Neural progenitor cell (in vitro differentiated cells): Measurements from ENCODE around the gene ATXN7L1. TPM values are rescaled to one million over a fixed set of nuclear protein-coding genes. Genes with fewer than 3 reads are reported as not detected.

Experiments used
- DNase-seq: peaks from one replicate; pipeline ENCODE4 v3.0.0-alpha.2; 2016; ENCODE audit warnings: low spot score
- H2AFZ ChIP-seq: fragments of 200-600 bp; sonication (generic); replicated peaks from 2 replicates; pipeline ENCODE4 v1.6.1; 2016; ENCODE audit warnings: antibody characterized with exemption
- H3F3A ChIP-seq: fragments of 200-600 bp; sonication (generic); 2 replicates; pipeline ENCODE4 v1.6.1; 2016; ENCODE audit warnings: antibody characterized with exemption, low read depth
- H3K27ac ChIP-seq: fragments of 200-600 bp; sonication (generic); 2 replicates; pipeline ENCODE4 v1.5.1; 2016; ENCODE audit warnings: mild to moderate bottlenecking
- H3K27me3 ChIP-seq: fragments of 200-600 bp; sonication (generic); 2 replicates; pipeline ENCODE4 v1.6.1; 2016; ENCODE audit warnings: mild to moderate bottlenecking, moderate library complexity
- H3K36me3 ChIP-seq: fragments of 200-600 bp; sonication (generic); 2 replicates; pipeline ENCODE4 v1.5.1; 2016
- H3K4me1 ChIP-seq: fragments of 200-600 bp; sonication (generic); 2 replicates; pipeline ENCODE4 v1.6.1; 2016; ENCODE audit warnings: mixed run types
- H3K4me2 ChIP-seq: fragments of 200-600 bp; sonication (generic); 2 replicates; pipeline ENCODE4 v1.6.1; 2016
- H3K4me3 ChIP-seq: fragments of 200-600 bp; sonication (generic); 2 replicates; pipeline ENCODE4 v1.5.1; 2016
- H3K79me2 ChIP-seq: fragments of 200-600 bp; sonication (generic); 2 replicates; pipeline ENCODE4 v1.6.1; 2016; ENCODE audit warnings: low read depth
- H3K9ac ChIP-seq: fragments of 200-600 bp; sonication (generic); 2 replicates; pipeline ENCODE4 v1.6.1; 2016
- H3K9me3 ChIP-seq: fragments of 200-600 bp; sonication (generic); 2 replicates; pipeline ENCODE4 v1.5.1; 2016; ENCODE audit warnings: low read depth
- H4K20me1 ChIP-seq: fragments of 200-600 bp; sonication (generic); 2 replicates; pipeline ENCODE4 v1.6.1; 2016; ENCODE audit warnings: low read depth
- H3K27ac Mint-ChIP-seq: 3 replicates; pipeline ENCODE4 v1.8.0; 2021; ENCODE audit warnings: mixed read lengths
- H3K27me3 Mint-ChIP-seq: 2 replicates; pipeline ENCODE4 v1.8.0; 2022; ENCODE audit warnings: low read depth, mild to moderate bottlenecking, inconsistent platforms, moderate library complexity, mixed read lengths; ENCODE audit not compliant: insufficient read depth
- H3K36me3 Mint-ChIP-seq: 3 replicates; pipeline ENCODE4 v1.8.0; 2021; ENCODE audit warnings: mixed read lengths
- H3K4me1 Mint-ChIP-seq: 3 replicates; pipeline ENCODE4 v1.8.0; 2021; ENCODE audit warnings: mixed read lengths
- H3K4me3 Mint-ChIP-seq: 3 replicates; pipeline ENCODE4 v1.8.0; 2021; ENCODE audit warnings: mild to moderate bottlenecking, moderate library complexity, mixed read lengths
- H3K9me3 Mint-ChIP-seq: 3 replicates; pipeline ENCODE4 v1.8.0; 2020; ENCODE audit warnings: mixed read lengths
- EZH2 ChIP-seq: fragments of 200-600 bp; sonication (generic); IDR thresholded peaks from 2 replicates; pipeline ENCODE4 v1.6.1; 2017; ENCODE audit warnings: antibody characterized with exemption, mild to moderate bottlenecking, moderate library complexity
- EZH2phosphoT487 ChIP-seq: fragments of 200-600 bp; sonication (generic); IDR thresholded peaks from 2 replicates; pipeline ENCODE4 v1.6.1; 2017; ENCODE audit warnings: antibody characterized with exemption
- total RNA-seq: library from RNA; depleted of rRNA; stranded (reverse); fragments of >200 nt; gene quantifications from 2 replicates; pipeline ENCODE4 v1.2.3, GENCODE V29; 2015; ENCODE audit warnings: low replicate concordance
- TF ChIP-seq, protein P1 (sequence below): fragments of 200-600 bp; sonication (generic); IDR thresholded peaks from 2 replicates; pipeline ENCODE4 v1.5.1; 2017; ENCODE audit warnings: antibody characterized with exemption, mild to moderate bottlenecking

ATXN7L1 gene
- total RNA-seq, 1 donor from 2014 or later = 5.9 TPM

DNA sequence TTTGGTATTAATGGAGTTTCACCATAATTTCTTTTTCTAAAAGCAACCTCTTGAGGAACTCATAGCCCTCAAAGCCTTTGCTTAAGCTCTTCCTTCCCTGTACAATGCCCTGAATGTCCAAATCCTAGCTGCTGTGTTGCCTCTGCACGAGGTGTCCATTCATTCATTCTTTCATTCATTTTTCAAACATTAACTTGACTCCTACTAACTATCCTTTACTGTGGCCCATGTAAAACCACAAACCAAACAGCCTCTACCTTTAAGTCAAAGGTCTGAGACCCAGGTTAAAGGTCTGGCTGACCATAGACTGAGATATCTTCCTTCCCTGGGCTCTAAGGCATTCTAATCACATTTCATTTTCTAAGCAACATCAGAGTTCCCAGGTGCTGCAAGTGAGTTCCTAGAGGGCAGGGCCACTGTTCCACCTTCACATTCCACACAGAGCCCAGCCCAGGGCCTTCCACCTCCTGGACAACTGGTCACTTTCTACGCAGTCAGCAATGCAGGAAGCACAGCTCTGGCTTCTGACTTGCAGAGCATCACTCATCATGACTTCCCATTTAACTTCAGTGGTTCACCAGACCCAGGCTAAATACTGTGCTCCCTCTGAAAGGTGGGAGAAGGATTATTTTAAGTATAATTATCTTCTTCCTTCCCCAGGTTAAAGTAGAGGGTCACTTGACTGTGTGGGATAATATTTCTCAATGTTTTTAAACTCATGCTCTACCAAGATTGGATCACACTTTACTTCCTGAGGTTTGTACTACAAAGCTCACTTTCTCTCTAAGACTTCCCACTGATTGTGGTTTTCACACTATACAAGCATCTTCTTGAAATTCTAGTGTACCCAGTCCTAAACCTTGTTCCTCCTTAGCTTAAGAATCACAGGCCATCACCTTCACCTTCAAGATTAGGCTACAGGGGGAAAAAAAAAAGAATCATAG lies 19.1 kb downstream of the ATXN7L1 start:
- Histone ChIP-seq H3K27me3 (no peaks in the 10 kb centered on the region), H3K79me2 (peaks cover 9% of the 10 kb centered on the region), H3F3A (peaks cover 2% of the 10 kb centered on the region), H2AFZ (no peak overlapping the region), H3K4me2 (no peak overlapping the region), H3K9me3 (no peaks in the 10 kb centered on the region), H4K20me1 (peaks cover 29% of the 10 kb centered on the region), H3K9ac (no peak overlapping the region), H3K27ac (no peak overlapping the region), H3K4me1 (peaks cover 12% of the 10 kb centered on the region), H3K36me3 (no peaks in the 10 kb centered on the region), H3K4me3 (no peak overlapping the region)
- Mint-ChIP-seq H3K36me3 (no peaks in the 10 kb centered on the region), H3K27ac (no peak overlapping the region), H3K4me3 (no peak overlapping the region), H3K9me3 (no peaks in the 10 kb centered on the region), H3K27me3 (peaks cover 2% of the 10 kb centered on the region), H3K4me1 (peaks cover 20% of the 10 kb centered on the region)
- TF ChIP-seq EZH2phosphoT487 = no peak
- no peak for TF ChIP-seq EZH2
- TF ChIP-seq, protein P1, sequence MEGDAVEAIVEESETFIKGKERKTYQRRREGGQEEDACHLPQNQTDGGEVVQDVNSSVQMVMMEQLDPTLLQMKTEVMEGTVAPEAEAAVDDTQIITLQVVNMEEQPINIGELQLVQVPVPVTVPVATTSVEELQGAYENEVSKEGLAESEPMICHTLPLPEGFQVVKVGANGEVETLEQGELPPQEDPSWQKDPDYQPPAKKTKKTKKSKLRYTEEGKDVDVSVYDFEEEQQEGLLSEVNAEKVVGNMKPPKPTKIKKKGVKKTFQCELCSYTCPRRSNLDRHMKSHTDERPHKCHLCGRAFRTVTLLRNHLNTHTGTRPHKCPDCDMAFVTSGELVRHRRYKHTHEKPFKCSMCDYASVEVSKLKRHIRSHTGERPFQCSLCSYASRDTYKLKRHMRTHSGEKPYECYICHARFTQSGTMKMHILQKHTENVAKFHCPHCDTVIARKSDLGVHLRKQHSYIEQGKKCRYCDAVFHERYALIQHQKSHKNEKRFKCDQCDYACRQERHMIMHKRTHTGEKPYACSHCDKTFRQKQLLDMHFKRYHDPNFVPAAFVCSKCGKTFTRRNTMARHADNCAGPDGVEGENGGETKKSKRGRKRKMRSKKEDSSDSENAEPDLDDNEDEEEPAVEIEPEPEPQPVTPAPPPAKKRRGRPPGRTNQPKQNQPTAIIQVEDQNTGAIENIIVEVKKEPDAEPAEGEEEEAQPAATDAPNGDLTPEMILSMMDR = no peak
- DNase-seq = no peak

DNA sequence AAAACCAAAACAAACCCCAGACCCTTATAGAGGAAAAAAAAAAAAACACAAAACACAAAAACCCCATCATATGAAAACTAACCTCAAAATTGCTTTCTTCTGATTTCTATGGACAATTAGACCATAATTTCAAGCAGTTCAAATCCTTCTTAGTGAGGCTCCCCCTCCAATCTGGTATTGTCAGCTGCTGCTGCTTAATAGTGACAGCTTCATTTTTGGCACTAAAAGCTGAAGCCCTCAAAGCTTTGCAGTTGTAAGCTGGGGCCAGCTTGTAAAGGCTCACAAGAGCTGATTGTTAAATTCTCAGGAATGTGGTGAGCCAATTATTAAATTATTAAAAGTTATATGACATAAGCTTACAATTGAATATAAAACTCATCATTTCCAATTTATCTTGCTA lies 21.9 kb downstream of the ATXN7L1 start:
- Histone ChIP-seq H3K27ac (no peak overlapping the region), H3K79me2 (peaks cover 4% of the 10 kb centered on the region), H3K4me2 (no peak overlapping the region), H2AFZ (no peak overlapping the region), H3K27me3 (no peaks in the 10 kb centered on the region), H3K9ac (no peak overlapping the region), H3F3A (peaks cover 5% of the 10 kb centered on the region), H3K36me3 (no peaks in the 10 kb centered on the region), H3K9me3 (no peaks in the 10 kb centered on the region), H3K4me1 (peaks cover 9% of the 10 kb centered on the region), H3K4me3 (no peak overlapping the region), H4K20me1 (peaks cover 24% of the 10 kb centered on the region)
- no peak overlapping the region for H3K4me3 Mint-ChIP-seq
- no peak for DNase-seq
- H3K36me3 Mint-ChIP-seq = no peaks in the 10 kb centered on the region
- no peak overlapping the region for H3K27ac Mint-ChIP-seq
- peaks cover 20% of the 10 kb centered on the region for H3K4me1 Mint-ChIP-seq
- no peaks in the 10 kb centered on the region for H3K9me3 Mint-ChIP-seq
- TF ChIP-seq, protein P1 = no peak
- TF ChIP-seq EZH2 = no peak
- peaks cover 2% of the 10 kb centered on the region for H3K27me3 Mint-ChIP-seq

DNA sequence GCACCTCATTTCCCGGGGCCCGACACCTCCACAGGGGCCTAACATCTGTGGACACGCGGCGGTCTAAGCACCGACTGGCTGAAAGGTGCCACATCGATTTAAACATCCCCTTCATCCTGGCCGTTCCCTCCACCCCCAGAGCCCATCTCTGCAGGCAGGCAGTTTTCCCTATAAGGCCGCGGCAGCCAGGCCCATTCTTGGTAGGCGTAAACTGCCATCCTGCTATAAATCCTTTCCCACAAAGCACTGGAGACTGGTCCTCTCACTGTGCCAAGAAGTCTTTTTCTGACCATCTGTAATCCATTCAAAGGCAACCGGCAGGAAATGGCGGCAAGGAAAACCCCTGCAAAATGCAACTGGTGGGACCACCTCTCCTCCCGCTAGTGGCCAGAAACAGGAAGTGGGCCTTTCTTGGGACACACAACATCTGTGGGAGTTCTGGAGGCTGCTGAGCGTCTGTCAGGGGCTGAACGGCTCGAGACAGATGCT lies 22.4 kb downstream of the ATXN7L1 start:
- peaks cover 7% of the 10 kb centered on the region for H3F3A ChIP-seq
- Mint-ChIP-seq H3K36me3 (peaks cover under 1% of the 10 kb centered on the region), H3K4me1 (peaks cover 23% of the 10 kb centered on the region), H3K4me3 (no peak overlapping the region), H3K9me3 (no peaks in the 10 kb centered on the region), H3K27me3 (peaks cover 2% of the 10 kb centered on the region), H3K27ac (peak overlapping the region; percentile 88)
- no peaks in the 10 kb centered on the region for H3K27me3 ChIP-seq
- no peak for TF ChIP-seq EZH2phosphoT487
- TF ChIP-seq, protein P1 = peak; percentile 22
- peaks cover 14% of the 10 kb centered on the region for H3K4me1 ChIP-seq
- no peak overlapping the region for H2AFZ ChIP-seq
- no peak overlapping the region for H3K27ac ChIP-seq
- H3K79me2 ChIP-seq = peaks cover 5% of the 10 kb centered on the region
- peaks cover 30% of the 10 kb centered on the region for H4K20me1 ChIP-seq
- no peak overlapping the region for H3K9ac ChIP-seq
- DNase-seq = peak; percentile 45
- no peak overlapping the region for H3K4me2 ChIP-seq
- no peaks in the 10 kb centered on the region for H3K36me3 ChIP-seq
- H3K4me3 ChIP-seq = no peak overlapping the region
- H3K9me3 ChIP-seq = no peaks in the 10 kb centered on the region
